Measurements from ENCODE around the gene TECPR1.

GRCh38 chr7:98294798-98295382, 42.9 kb upstream of the TECPR1 start:
- TF ChIP-seq CTCF (IDR thresholded peaks at IDR 0.05) (peak; percentile 12 to 34 (median 12)), POLR2A (IDR thresholded peaks at IDR 0.05) (no peak)

Measured in testis (tissue), 2 donors.